ENCODE measurements around the gene ESX1.

DNA sequence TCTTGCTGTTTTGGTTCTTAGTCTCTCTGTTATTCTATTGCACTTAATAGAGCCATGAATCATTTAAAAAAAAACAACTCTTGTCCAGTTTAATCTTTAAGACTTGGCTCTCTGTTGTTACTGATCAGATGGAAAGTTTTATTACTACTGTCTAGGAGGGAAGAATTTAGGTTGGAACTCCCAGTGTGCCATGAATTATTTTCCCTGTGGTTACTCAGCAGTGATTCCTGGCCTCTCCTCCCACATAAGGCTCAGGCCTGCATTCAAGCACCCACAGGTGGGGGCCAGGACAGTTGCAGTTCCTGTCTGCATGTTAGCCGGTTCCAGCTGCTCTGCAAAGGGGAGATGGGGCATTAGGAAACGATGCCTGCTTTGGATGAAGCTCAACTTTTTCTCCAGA is 29.8 kb upstream of the ESX1 start:
- TF ChIP-seq POLR2A (IDR thresholded peaks at IDR 0.05; ENCODE audit: low read depth, low read length) (no peak), POLR2AphosphoS5 (IDR thresholded peaks at IDR 0.05; ENCODE audit: low read depth, low read length) (no peak), TAF1 (IDR thresholded peaks at IDR 0.05; ENCODE audit: low read depth, low read length) (no peak)
